PC-3 (cell line): ENCODE results near the gene CD8A. TPM values are rescaled to one million over a fixed set of nuclear protein-coding genes. Genes with fewer than 3 reads are reported as not detected.

Experiments used
- ATAC-seq: fragments of 200-7000 bp; cut with Tn5 transposase; 2 replicates; pipeline ENCODE4 v1.9.1; 2020; ENCODE audit warnings: mild to moderate bottlenecking, moderate library complexity
- BruUV-seq: library from RNA; stranded (reverse); fragments of 400-500 nt; replicated peaks from 2 replicates; lab custom pipeline; 2021; lab: Mats Ljungman, UMichigan
- CTCF ChIA-PET: fragments of 300-600 bp; sonication (Branson Sonifier 250); formaldehyde crosslinking; loops from one replicate; lab custom pipeline; 2022; ENCODE audit warnings: antibody characterized with exemption; lab: Charles Lee
- POLR2A ChIA-PET: fragments of 300-600 bp; sonication (Branson Sonifier 250); formaldehyde crosslinking; loops from one replicate; lab custom pipeline; 2022; ENCODE audit warnings: antibody characterized with exemption; ENCODE audit not compliant: unreplicated experiment; lab: Charles Lee
- DNase-seq: peaks from one replicate; pipeline ENCODE4 v3.0.0-alpha.2; 2015
- H2AFZ ChIP-seq: fragments of 300-600 bp; sonication (generic); 2 replicates; pipeline ENCODE4 v1.6.0; 2016; ENCODE audit warnings: antibody characterized with exemption, low read length
- H3F3A ChIP-seq: fragments of 300-600 bp; sonication (generic); one replicate; pipeline ENCODE4 v1.6.0; 2017; ENCODE audit warnings: antibody characterized with exemption, low read length, control low read depth, mild to moderate bottlenecking; ENCODE audit not compliant: unreplicated experiment
- H3K27ac ChIP-seq: fragments of 300-600 bp; sonication (generic); 2 replicates; pipeline ENCODE4 v1.5.1; 2016; ENCODE audit warnings: mild to moderate bottlenecking, low read length
- H3K27me3 ChIP-seq: fragments of 300-600 bp; sonication (generic); 2 replicates; pipeline ENCODE4 v1.6.1; 2016; ENCODE audit warnings: low read length, mixed read lengths
- H3K36me3 ChIP-seq: fragments of 300-600 bp; sonication (generic); 2 replicates; pipeline ENCODE4 v1.6.1; 2016; ENCODE audit warnings: low read depth, mixed run types, low read length, mixed read lengths
- H3K4me1 ChIP-seq: fragments of 300-600 bp; sonication (generic); 2 replicates; pipeline ENCODE4 v1.5.1; 2016; ENCODE audit warnings: low read length; ENCODE audit not compliant: insufficient read depth
- H3K4me2 ChIP-seq: fragments of 300-600 bp; sonication (generic); 2 replicates; pipeline ENCODE4 v1.6.0; 2016; ENCODE audit warnings: low read length
- H3K4me3 ChIP-seq: fragments of 300-600 bp; sonication (generic); 2 replicates; pipeline ENCODE4 v1.5.1; 2016; ENCODE audit warnings: mild to moderate bottlenecking, low read length, mixed read lengths
- H3K79me2 ChIP-seq: fragments of 300-600 bp; sonication (generic); 2 replicates; pipeline ENCODE4 v1.6.1; 2017; ENCODE audit warnings: low read length, mixed read lengths
- H3K9ac ChIP-seq: fragments of 300-600 bp; sonication (generic); 2 replicates; pipeline ENCODE4 v1.6.0; 2016; ENCODE audit warnings: mild to moderate bottlenecking, low read length
- H3K9me2 ChIP-seq: fragments of 300-600 bp; sonication (generic); replicated peaks from 2 replicates; pipeline ENCODE4 v1.6.1; 2016; ENCODE audit warnings: mixed run types, low read length, mixed read lengths
- H3K9me3 ChIP-seq: fragments of 300-600 bp; sonication (generic); 2 replicates; pipeline ENCODE4 v1.6.1; 2016; ENCODE audit warnings: low read length, mixed read lengths
- H4K20me1 ChIP-seq: fragments of 300-600 bp; sonication (generic); 2 replicates; pipeline ENCODE4 v1.6.1; 2016; ENCODE audit warnings: low read length, mixed read lengths
- CTCF ChIP-seq: fragments of 300-600 bp; sonication (generic); conservative IDR thresholded peaks from 2 replicates; pipeline ENCODE4 v1.5.1; 2017; ENCODE audit warnings: antibody characterized with exemption, low read depth, mild to moderate bottlenecking, low read length
- EZH2 ChIP-seq: fragments of 300-600 bp; sonication (generic); IDR thresholded peaks from one replicate; pipeline ENCODE4 v1.6.1; 2017; ENCODE audit warnings: antibody characterized with exemption, mild to moderate bottlenecking, low read length; ENCODE audit not compliant: unreplicated experiment
- EZH2phosphoT487 ChIP-seq: fragments of 300-600 bp; sonication (generic); IDR thresholded peaks from 2 replicates; pipeline ENCODE4 v1.6.1; 2018; ENCODE audit warnings: mild to moderate bottlenecking, antibody characterized with exemption, low read length, borderline replicate concordance
- intact Hi-C: fragments of 100-400 bp; cut with micrococcal nuclease; formaldehyde crosslinking; loops from 2 replicates; pipeline ENCODE4 v1.9.0; 2023
- total RNA-seq: library from RNA; depleted of rRNA; stranded (reverse); fragments of >200 nt; gene quantifications from 2 replicates; pipeline ENCODE4 v1.2.3, GENCODE V29; 2014

CD8A gene
- total RNA-seq, 1 experiment from 2014 or later: 0.18 TPM

GRCh38 chr2:86825036-86825692 is 34.5 kb upstream of the CD8A start:
- Histone ChIP-seq H3K4me3 (no peak overlapping the region), H3K9me3 (no peaks in the 10 kb centered on the region), H2AFZ (no peak overlapping the region), H3K4me1 (no peaks in the 10 kb centered on the region), H3F3A (no peaks in the 10 kb centered on the region), H3K9me2 (no peaks in the 10 kb centered on the region), H3K9ac (no peak overlapping the region), H3K4me2 (no peak overlapping the region), H3K27ac (no peak overlapping the region), H3K36me3 (no peaks in the 10 kb centered on the region), H3K27me3 (no peaks in the 10 kb centered on the region; the same call in 1 of the 2 replicates), H4K20me1 (no peaks in the 10 kb centered on the region), H3K79me2 (no peaks in the 10 kb centered on the region)
- intact Hi-C loops: no loop called here
- TF ChIP-seq EZH2phosphoT487: no peak
- no peak for TF ChIP-seq CTCF
- TF ChIP-seq EZH2: no peak
- no peak for ATAC-seq
- CTCF ChIA-PET: no interaction called here
- BruUV-seq: no TSS peak
- DNase-seq: no peak
- POLR2A ChIA-PET: no interaction called here

- H3K9me3 ChIP-seq: no peaks in the 10 kb centered on the region
- ATAC-seq: no peak
- H3K36me3 ChIP-seq: no peaks in the 10 kb centered on the region
- no peaks in the 10 kb centered on the region for H3K4me1 ChIP-seq
- BruUV-seq: no TSS peak
- no peak overlapping the region for H2AFZ ChIP-seq
- no peak overlapping the region for H3K4me3 ChIP-seq
- no peaks in the 10 kb centered on the region for H3K79me2 ChIP-seq
- no peak for DNase-seq
- H3K27ac ChIP-seq: no peak overlapping the region
- H4K20me1 ChIP-seq: no peaks in the 10 kb centered on the region
- no peaks in the 10 kb centered on the region for H3F3A ChIP-seq
- H3K27me3 ChIP-seq: no peaks in the 10 kb centered on the region; the same call in 1 of the 2 replicates
- no peaks in the 10 kb centered on the region for H3K9me2 ChIP-seq
- TF ChIP-seq EZH2phosphoT487 (no peak), EZH2 (no peak), CTCF (no peak)
- intact Hi-C loops: no loop called here
- CTCF ChIA-PET: no interaction called here
- H3K9ac ChIP-seq: no peak overlapping the region
- H3K4me2 ChIP-seq: no peak overlapping the region
- POLR2A ChIA-PET: no interaction called here
Observed at GRCh38 chr2:86822668-86823345, 32.1 kb upstream of the CD8A start.

GRCh38 chr2:86821842-86822241 is 31.1 kb upstream of the CD8A start:
- H3K4me3 ChIP-seq: no peak overlapping the region
- POLR2A ChIA-PET: no interaction called here
- no peak overlapping the region for H2AFZ ChIP-seq
- H3K9me2 ChIP-seq: no peaks in the 10 kb centered on the region
- DNase-seq: no peak
- H3K9me3 ChIP-seq: no peaks in the 10 kb centered on the region
- H3K4me2 ChIP-seq: no peak overlapping the region
- ATAC-seq: no peak
- no peaks in the 10 kb centered on the region for H4K20me1 ChIP-seq
- H3K4me1 ChIP-seq: no peaks in the 10 kb centered on the region
- no TSS peak for BruUV-seq
- TF ChIP-seq EZH2: no peak
- no peak for TF ChIP-seq EZH2phosphoT487
- no peak for TF ChIP-seq CTCF
- no peaks in the 10 kb centered on the region for H3K36me3 ChIP-seq
- H3K27ac ChIP-seq: no peak overlapping the region
- no peak overlapping the region for H3K9ac ChIP-seq
- no peaks in the 10 kb centered on the region for H3F3A ChIP-seq
- CTCF ChIA-PET: no interaction called here
- intact Hi-C loops: no loop called here
- H3K27me3 ChIP-seq: no peaks in the 10 kb centered on the region; the same call in 1 of the 2 replicates
- H3K79me2 ChIP-seq: no peaks in the 10 kb centered on the region
